GM10847 (cell line): ENCODE data around the gene AUTS2.

Experiments used
- POLR2A ChIP-seq: IDR thresholded peaks from 2 replicates; pipeline ENCODE4 v1.6.1; 2011; ENCODE audit not compliant: insufficient read length; ENCODE audit errors: extremely low read depth

The AUTS2 gene

DNA sequence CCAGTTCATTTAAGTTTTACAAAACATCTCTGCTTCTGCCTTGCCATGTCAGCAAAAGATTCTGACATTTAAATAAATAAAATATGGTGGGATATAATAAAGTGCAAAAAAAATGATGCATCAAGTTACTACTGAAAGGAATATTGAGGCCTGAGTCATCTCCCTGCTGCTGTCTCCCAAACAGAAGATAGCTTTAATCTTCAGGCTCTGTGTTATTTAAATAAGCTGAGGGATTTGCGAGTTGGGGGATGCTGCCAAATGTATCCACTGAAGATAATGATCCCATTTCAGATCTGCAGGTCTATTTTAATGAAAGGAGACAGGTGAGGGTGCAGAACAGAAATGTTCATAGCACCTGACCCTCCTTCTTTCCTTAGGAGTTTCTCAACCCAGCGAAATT lies 720.8 kb downstream of the AUTS2 start:
- no peak for TF ChIP-seq POLR2A

GRCh38 chr7:70321016-70321590 lies 722.8 kb downstream of the AUTS2 start:
- no peak for TF ChIP-seq POLR2A

DNA sequence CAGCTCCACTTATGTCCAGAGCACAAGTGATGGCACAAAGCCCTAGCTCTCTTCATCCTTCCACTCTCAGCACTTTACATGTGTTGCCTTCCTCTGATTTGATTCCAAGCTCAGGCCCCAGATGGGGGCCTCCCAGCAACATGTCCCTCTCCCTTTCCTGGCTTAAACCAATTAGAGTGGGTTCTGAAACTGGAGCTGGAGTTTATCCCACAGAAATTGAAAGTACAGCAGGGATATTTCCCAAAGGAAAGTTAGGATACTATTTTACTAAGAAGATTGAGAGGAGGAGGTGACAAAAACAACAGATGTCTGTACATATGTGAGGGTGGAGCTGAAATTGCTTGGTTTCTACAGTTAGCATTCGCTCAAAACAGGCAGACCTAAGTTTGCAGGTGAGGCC lies 724.6 kb downstream of the AUTS2 start:
- no peak for TF ChIP-seq POLR2A

- no peak for TF ChIP-seq POLR2A
Measured at GRCh38 chr7:70325509-70326101, 727.3 kb downstream of the AUTS2 start.

DNA sequence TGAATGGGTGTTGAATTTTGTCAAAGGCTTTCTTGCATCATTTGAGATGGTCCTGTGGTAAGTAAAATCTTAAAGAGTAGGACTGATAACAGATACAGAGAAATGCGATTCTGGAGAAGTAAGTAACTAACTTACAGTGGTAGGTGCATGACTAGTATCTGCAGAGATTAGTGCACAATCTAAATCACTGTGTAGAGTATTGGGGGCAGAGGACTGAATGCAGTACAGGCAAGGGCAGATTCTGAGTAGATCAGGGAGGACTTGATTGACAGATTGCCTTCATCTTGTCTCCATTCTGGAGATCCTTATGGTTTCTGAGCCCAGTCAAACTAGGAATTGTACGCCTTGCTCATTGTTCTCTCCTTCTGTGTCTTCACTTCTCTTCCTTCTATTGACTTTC lies 736.0 kb downstream of the AUTS2 start:
- TF ChIP-seq POLR2A = no peak

DNA sequence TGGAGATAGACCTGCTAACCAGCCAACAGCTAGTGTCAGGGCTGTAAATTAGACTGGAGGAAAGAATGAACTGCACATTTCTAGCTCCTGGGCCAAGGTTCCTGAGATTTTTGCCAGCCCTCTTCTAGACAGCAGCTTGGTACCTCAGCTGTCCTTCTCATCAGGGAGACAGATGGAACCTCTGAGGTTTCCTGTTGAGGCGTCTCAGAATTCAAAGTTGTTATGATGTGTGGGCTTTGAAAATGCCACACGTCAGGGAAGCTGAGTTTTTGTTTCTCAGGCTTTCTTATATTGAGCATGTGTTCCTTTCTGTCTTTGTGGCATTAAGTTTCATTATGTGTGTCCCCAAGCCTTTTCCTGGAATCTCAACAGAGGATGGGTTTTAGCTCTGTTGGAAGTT lies 736.6 kb downstream of the AUTS2 start:
- no peak for TF ChIP-seq POLR2A

DNA sequence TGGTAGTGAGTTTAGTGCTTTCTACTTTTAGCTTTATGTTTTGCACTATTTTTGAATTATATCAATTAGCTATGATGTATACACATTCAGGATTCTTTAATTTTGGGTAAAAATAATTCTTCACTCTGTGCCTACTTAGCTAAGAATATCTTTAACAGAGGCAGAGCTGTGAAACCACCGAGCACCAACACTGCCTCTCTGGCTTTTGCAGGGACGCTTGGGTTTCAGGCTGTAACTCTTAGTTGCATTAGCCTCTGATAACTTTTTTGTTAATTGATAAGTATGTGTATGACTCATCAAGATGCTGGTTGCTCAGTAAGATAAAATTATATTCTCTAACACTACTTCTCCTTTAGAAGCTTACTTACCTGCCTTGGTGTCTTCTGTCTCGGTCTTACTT lies 738.3 kb downstream of the AUTS2 start:
- TF ChIP-seq POLR2A = no peak

- TF ChIP-seq POLR2A = no peak
Measured at GRCh38 chr7:70338015-70338414, 739.7 kb downstream of the AUTS2 start.

DNA sequence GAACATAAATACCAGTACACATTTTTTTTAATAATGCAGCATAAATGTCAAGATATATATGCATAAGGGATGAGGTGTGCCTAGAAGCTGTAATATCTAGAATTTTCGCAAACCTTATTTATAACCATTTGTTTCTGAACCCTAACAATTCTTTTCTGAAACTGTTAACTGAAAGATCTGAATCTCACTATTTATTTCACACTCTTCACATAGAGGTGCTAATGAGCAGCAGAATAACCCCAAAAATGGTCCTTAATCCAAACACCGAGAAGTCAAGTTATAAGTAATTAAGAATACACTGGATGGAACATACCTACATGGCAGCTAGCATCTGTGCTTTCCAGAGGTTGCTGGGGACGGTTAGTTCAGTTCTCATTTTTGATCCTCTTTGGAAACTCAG lies 742.0 kb downstream of the AUTS2 start:
- TF ChIP-seq POLR2A = no peak

GRCh38 chr7:70341446-70341845 lies 743.2 kb downstream of the AUTS2 start:
- TF ChIP-seq POLR2A = no peak

GRCh38 chr7:70343519-70343918 lies 745.2 kb downstream of the AUTS2 start:
- TF ChIP-seq POLR2A = no peak

GRCh38 chr7:70344726-70345125 lies 746.5 kb downstream of the AUTS2 start:
- TF ChIP-seq POLR2A = no peak

GRCh38 chr7:70346844-70347462 lies 748.7 kb downstream of the AUTS2 start:
- TF ChIP-seq POLR2A = no peak

- no peak for TF ChIP-seq POLR2A
Measured at GRCh38 chr7:70347463-70348254, 749.4 kb downstream of the AUTS2 start.

DNA sequence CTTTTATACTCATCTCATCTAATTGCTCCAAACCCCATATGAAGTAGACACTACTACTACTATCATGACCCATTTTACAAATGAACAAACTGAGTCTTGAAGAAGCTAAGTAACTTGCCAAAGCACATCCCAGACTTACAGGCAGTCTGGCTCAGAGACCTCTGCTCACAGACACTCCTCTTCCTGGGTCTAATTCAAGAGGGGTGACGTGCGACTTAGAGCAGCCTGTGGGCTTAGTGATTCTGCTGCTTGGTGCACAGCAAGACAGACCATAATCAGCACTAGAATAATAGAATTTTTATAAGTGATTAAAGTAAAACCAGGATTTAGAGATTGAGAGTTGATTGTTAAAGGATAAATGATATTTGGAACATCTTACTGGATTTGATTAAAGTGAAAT lies 750.8 kb downstream of the AUTS2 start:
- no peak for TF ChIP-seq POLR2A

GRCh38 chr7:70349819-70350218 lies 751.5 kb downstream of the AUTS2 start:
- no peak for TF ChIP-seq POLR2A

- no peak for TF ChIP-seq POLR2A
Measured at GRCh38 chr7:70352088-70352487, 753.8 kb downstream of the AUTS2 start.

GRCh38 chr7:70352906-70353305 lies 754.6 kb downstream of the AUTS2 start:
- TF ChIP-seq POLR2A = no peak
